H54 (cell line): ENCODE data around the gene DYRK3.

Experiments
- DNase-seq: peaks from one replicate; pipeline ENCODE4 v3.0.0; 2011; ENCODE audit warnings: low spot score, mixed read lengths; ENCODE audit not compliant: insufficient read length
- FAIRE-seq: peaks from 3 replicates; lab custom pipeline; 2011; peaks lifted over from hg19 to GRCh38; lab: Jason Lieb, UNC
- POLR2A ChIP-seq: IDR thresholded peaks from 2 replicates; pipeline ENCODE4 v1.6.1; 2011; ENCODE audit warnings: low read depth, mild to moderate bottlenecking, low read length

Gene DYRK3

DNA sequence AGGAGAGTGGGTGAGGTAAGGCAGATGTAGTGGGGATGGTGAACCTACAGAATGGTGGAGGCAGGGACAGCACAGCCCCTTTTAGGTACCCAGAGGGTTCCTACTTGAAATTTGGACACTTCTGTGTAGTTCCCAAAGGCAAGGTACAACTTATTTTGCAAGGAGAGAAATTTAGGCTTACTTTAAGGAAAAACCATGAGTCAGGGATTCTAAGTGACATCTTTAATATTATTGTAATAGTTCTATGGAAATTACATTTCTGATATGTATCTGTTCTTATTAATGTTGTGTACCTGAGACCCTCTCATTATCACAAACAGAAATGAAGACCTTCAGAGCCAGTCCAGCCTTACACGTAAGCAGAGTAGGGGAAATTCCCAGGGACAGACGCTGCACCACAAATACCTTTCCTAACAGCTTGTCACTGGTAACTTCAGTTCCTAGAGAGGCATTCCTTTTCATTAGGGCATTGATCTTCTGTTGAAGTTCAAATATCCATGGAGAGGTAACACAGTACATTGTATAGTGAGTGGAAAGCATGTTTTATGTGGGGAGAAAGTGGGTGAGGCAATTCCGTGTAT, 7.9 kb downstream of the DYRK3 start:
- DNase-seq: no peak
- TF ChIP-seq POLR2A: no peak
- FAIRE-seq: no peak

DNA sequence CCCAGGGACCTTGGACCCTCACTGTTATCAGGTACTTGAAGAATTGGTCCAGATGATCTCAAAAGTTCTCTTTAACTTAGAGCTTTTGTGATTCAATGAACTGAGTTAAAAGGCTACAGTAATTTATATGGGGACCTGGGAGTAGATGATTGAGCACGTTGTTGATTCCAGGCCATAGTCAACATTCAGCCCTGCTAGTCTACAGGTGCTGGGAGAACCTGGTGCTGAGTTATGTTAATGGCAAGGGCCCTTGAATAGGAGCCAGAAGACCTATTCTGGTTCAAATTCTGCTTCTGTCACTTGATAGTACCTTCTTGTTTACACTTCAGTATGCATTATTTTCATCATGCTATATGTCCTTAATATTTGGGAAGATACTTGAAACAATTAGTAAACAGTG, 11.2 kb downstream of the DYRK3 start:
- DNase-seq: no peak
- TF ChIP-seq POLR2A: no peak
- no peak for FAIRE-seq

- FAIRE-seq: no peak
- no peak for TF ChIP-seq POLR2A
- DNase-seq: no peak
These were observed 11.9 kb downstream of the DYRK3 start for GRCh38 chr1:206647224-206647623.

- no peak for DNase-seq
- TF ChIP-seq POLR2A: no peak
- FAIRE-seq: no peak
These were observed 14.1 kb downstream of the DYRK3 start for GRCh38 chr1:206649261-206649921.

GRCh38 chr1:206651014-206651413, 15.7 kb downstream of the DYRK3 start:
- no peak for DNase-seq
- no peak for TF ChIP-seq POLR2A
- FAIRE-seq: no peak

- FAIRE-seq: no peak
- no peak for TF ChIP-seq POLR2A
- DNase-seq: no peak
These were observed 16.9 kb downstream of the DYRK3 start for GRCh38 chr1:206651958-206652890.

GRCh38 chr1:206653715-206654459, 18.6 kb downstream of the DYRK3 start:
- DNase-seq (no peak), FAIRE-seq (no peak)
- TF ChIP-seq POLR2A: no peak

DNA sequence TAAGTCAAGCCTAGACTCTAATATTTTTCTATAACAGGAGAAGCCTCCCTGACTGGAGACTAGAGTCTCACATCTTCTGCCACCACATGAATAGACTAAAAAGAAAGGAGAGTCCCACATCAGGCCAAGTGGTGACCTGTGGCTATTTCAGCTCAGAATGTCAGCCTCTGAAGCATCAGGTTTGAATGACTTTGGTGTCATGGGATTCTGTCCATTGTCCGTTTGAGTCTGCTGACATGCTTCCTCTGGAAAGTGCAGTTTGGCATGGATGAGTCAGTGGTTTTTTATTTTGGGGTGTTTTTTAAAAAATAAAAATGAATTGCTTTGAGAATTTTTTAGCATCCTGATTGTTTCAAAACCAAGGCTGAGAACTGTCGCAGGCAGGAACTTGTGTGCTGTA, 19.5 kb downstream of the DYRK3 start:
- DNase-seq: no peak
- no peak for FAIRE-seq
- no peak for TF ChIP-seq POLR2A

DNA sequence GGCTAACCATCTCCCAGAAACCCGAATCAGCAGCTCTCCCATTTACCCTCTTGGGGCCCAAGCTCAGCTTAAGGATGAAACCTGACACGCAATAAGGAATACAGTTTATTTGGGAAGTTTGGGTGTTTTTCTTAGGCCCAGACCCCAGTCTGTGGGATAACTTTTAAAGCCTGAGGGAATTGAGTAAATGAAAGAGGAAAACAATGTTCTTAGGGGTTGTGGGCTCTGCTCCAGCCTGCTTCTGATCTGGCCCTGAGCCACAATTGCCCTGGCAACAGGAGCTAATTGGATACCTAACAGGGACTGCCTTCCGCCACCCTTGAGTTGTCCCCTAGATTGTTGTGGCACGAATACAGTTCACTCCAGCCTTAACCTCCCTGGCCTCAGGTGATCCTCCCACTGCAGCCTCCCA, 20.1 kb downstream of the DYRK3 start:
- no peak for DNase-seq

DNA sequence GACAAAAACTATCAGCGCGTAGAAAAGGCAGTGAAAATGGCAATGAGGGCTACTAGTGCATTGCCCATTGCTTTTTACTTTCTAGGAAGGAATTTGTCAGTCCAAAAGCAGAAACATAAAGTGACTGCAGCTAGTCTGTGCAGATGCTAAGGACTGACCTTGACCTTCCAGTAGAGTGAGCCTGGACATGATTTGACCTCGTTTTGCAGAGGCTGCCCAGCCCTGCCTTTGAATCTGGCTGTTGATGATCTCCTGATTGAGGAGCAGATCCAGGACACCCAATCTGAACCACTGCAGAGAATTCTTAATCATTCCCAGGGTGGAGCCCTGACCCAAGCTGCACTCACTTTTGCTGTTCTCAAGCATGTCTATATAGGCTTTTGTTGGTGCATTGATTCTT, 21.6 kb downstream of the DYRK3 start:
- TF ChIP-seq POLR2A: no peak
- no peak for DNase-seq
- no peak for FAIRE-seq

More for the DNA sequence above, 20.1 kb downstream of the DYRK3 start:
- TF ChIP-seq POLR2A: no peak
- FAIRE-seq: no peak

DNA sequence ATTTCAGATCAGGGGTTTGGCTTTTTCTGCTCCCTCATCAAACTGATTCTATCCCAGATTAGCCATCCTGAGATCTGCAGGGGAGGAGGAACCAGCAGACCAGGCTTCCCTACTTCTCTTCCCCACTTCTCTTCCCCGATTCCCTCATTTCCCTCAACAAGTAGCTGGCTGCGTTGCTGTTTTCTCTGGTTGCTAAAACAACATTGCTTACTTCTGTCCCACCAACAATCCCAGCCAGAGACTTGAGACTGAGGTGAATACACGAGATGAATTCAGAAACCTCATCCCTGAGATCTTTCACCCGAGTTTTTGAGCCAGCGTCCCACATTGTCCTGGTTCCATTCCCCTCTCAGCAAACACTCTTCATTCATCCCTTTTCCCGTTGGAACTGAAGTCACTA, 22.4 kb downstream of the DYRK3 start:
- FAIRE-seq: no peak
- no peak for DNase-seq
- no peak for TF ChIP-seq POLR2A

- TF ChIP-seq POLR2A: no peak
- no peak for FAIRE-seq
These were observed 23.1 kb downstream of the DYRK3 start for GRCh38 chr1:206658264-206658980.

GRCh38 chr1:206658981-206659273, 23.6 kb downstream of the DYRK3 start:
- FAIRE-seq (no peak), DNase-seq (no peak)
- TF ChIP-seq POLR2A: no peak

More at GRCh38 chr1:206658264-206658980, 23.1 kb downstream of the DYRK3 start:
- peak; percentile 35 for DNase-seq
